Measurements from ENCODE around the gene GDF9.

GDF9 gene

GRCh38 chr5:132816554-132816953 lies 49.7 kb downstream of the GDF9 start:
- DNase-seq (ENCODE audit: low spot score) = no peak

- DNase-seq (ENCODE audit: low spot score) = no peak
Observed at GRCh38 chr5:132816083-132816482, 50.2 kb downstream of the GDF9 start.

- no peak for DNase-seq (ENCODE audit: low spot score)
Observed at GRCh38 chr5:132815454-132815853, 50.8 kb downstream of the GDF9 start.

- DNase-seq (ENCODE audit: low spot score) = no peak
Observed at GRCh38 chr5:132814503-132815294, 51.6 kb downstream of the GDF9 start.

GRCh38 chr5:132813599-132814502 lies 52.4 kb downstream of the GDF9 start:
- DNase-seq (ENCODE audit: low spot score) = no peak

- DNase-seq (ENCODE audit: low spot score) = no peak
Observed at GRCh38 chr5:132812781-132813598, 53.3 kb downstream of the GDF9 start, which contains the start of gene SOWAHA. Gene SOWAHA, plus strand, starts transcription at chr5:132813302. Its CDS starts 320 bp downstream, at chr5:132813622.

GRCh38 chr5:132812123-132812765 lies 54.0 kb downstream of the GDF9 start:
- no peak for DNase-seq (ENCODE audit: low spot score)

Measured in pons (tissue), 1 donor.